Measurements from ENCODE around the gene DNHD1. TPM values are rescaled to one million over a fixed set of nuclear protein-coding genes. Genes with fewer than 3 reads are reported as not detected.

Gene DNHD1
- total and polyA plus RNA-seq, 2 of the 13 experiments (the other 11 are each of a cell fraction or from before 2014, with no cell fraction given), result 2.7 to 9.3 TPM

DNA sequence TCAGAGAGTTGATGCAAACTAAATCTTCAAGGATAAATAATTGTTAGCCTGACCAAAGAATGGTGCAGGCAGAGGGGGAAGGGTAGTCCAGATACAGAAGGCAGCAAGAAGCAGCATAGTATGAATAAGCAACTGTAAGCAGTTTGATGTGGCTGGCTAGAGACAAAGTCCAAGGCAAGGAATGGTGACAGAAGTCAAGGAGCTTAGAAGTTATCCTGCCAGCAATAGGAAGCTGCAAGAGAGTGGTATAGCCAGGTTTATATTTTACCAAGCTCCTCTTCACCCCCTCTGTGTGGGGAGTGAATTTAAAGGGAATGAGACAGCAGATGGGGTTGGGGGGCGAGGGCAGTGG, 38.0 kb upstream of the DNHD1 start:
- H3K4me3 ChIP-seq (replicated peaks in 1 of 3; ENCODE audit: insufficient read depth in 1 of 3, low read depth in 2 of 3, low read length in 3 of 3), result no peak overlapping the region
- TF ChIP-seq ZNF556 (CRISPR knock-in tag; IDR thresholded peaks at IDR 0.05; ENCODE audit: borderline replicate concordance), result no peak
- no peak for TF ChIP-seq ZNF703 (CRISPR knock-in tag; IDR thresholded peaks at IDR 0.05; ENCODE audit: borderline replicate concordance)
- TF ChIP-seq ZBTB21 (CRISPR knock-in tag; IDR thresholded peaks at IDR 0.05), result no peak
- no peak for TF ChIP-seq ZNF770 (CRISPR knock-in tag; IDR thresholded peaks at IDR 0.05)
- TF ChIP-seq KDM4B (CRISPR knock-in tag; IDR thresholded peaks at IDR 0.05), result no peak
- TF ChIP-seq ZNF777 (CRISPR knock-in tag; IDR thresholded peaks at IDR 0.05), result no peak
- TF ChIP-seq RNF2 (conservative IDR thresholded peaks at IDR 0.05; ENCODE audit: low read depth), result no peak
- TF ChIP-seq ZNF660 (CRISPR knock-in tag; IDR thresholded peaks at IDR 0.05; ENCODE audit: borderline replicate concordance, low read depth), result no peak
- TF ChIP-seq MTF2 (CRISPR knock-in tag; IDR thresholded peaks at IDR 0.05; ENCODE audit: borderline replicate concordance), result no peak
- no peak for TF ChIP-seq CC2D1A (CRISPR knock-in tag; IDR thresholded peaks at IDR 0.05)
- TF ChIP-seq MBD4 (IDR thresholded peaks at IDR 0.05; ENCODE audit: borderline replicate concordance, low read length), result no peak
- TF ChIP-seq ZFP36L2 (CRISPR knock-in tag; IDR thresholded peaks at IDR 0.05), result no peak
- no peak for TF ChIP-seq TRIM22 (IDR thresholded peaks at IDR 0.05)
- TF ChIP-seq ZNF607 (CRISPR knock-in tag; IDR thresholded peaks at IDR 0.05; ENCODE audit: borderline replicate concordance), result no peak
- no peak for TF ChIP-seq PAX8 (CRISPR knock-in tag; IDR thresholded peaks at IDR 0.05; ENCODE audit: borderline replicate concordance)
- no peaks in the 10 kb centered on the region for H3K4me1 ChIP-seq (ENCODE audit: insufficient read depth, low read length)
- DNase-seq (ENCODE audit: low spot score) (no peak), FAIRE-seq (no peak), ATAC-seq (no peak)
- peaks cover 0 to 7% of the 10 kb centered on the region in 2 experiments; a peak in 3 of 5 replicates for H3K36me3 ChIP-seq (replicated peaks in 1 of 2; ENCODE audit: control insufficient read depth in 1 of 2, insufficient read depth in 2 of 2, low read length in 2 of 2)
- in situ Hi-C loops (cut with HindIII; ENCODE audit: extremely low pct_ligation_motif_present, low pct_unique_long_range_greater_than_20kb), result no loop called here
- no peaks in the 10 kb centered on the region for H3K79me2 ChIP-seq (ENCODE audit: insufficient read depth, low read length)
- ChIA-PET POLR2A (no interaction called here), CTCF (ENCODE audit: low intra/inter-chr PET ratio, low total read pairs) (no interaction called here)
- no peak overlapping the region for H3K4me2 ChIP-seq (ENCODE audit: low read depth, low read length)
- no peaks in the 10 kb centered on the region for H4K20me1 ChIP-seq (ENCODE audit: insufficient read depth, low read length)
- no TSS peak for BruUV-seq (replicated peaks)
- intact Hi-C loops (cut with micrococcal nuclease; ENCODE audit: unreplicated experiment), result no loop called here
- H3K27me3 ChIP-seq (ENCODE audit: control insufficient read depth in 1 of 2, insufficient read depth in 2 of 2, low read length in 2 of 2), result no peaks in the 10 kb centered on the region
- 82% methylated on average over 1 of the region's 1 CpG for WGBS (ENCODE audit: low lambda C conversion rate)
- no peak overlapping the region for H2AFZ ChIP-seq (ENCODE audit: low read length)
- no peak overlapping the region for H3K9ac ChIP-seq (ENCODE audit: insufficient read depth, low read depth, low read length)
- no peaks in the 10 kb centered on the region for H3K9me3 ChIP-seq (ENCODE audit: low read length)
- no peak overlapping the region for H3K27ac ChIP-seq (ENCODE audit: extremely low read length, insufficient read depth, low read length)

All from HepG2 (cell line).